GM21390 (cell line): ENCODE measurements around the gene BLACAT1.
"Not testable (repeated sequence)": the region's sequence is repeated elsewhere in the genome, so short reads cannot be mapped to it uniquely, and the experiment has no call there.

ENCODE experiments used
- ATAC-seq: cut with Tn5 transposase; IDR thresholded peaks from one replicate; pipeline ENCODE4 v1.9.1; 2021; ENCODE audit not compliant: unreplicated experiment

Gene BLACAT1

GRCh38 chr1:205421798-205422197 is 34.0 kb downstream of the BLACAT1 start, which contains the start of gene LEMD1:
TSS of gene LEMD1 (minus strand) at chr1:205422056. CDS start at chr1:205420536, 1,520 bp downstream.
- no peak for ATAC-seq

- no peak for ATAC-seq
Observed at GRCh38 chr1:205420938-205421337, 34.9 kb downstream of the BLACAT1 start.

GRCh38 chr1:205417870-205418635 is 37.8 kb downstream of the BLACAT1 start:
- ATAC-seq = no peak

GRCh38 chr1:205416322-205416721 is 39.5 kb downstream of the BLACAT1 start:
- ATAC-seq = no peak

DNA sequence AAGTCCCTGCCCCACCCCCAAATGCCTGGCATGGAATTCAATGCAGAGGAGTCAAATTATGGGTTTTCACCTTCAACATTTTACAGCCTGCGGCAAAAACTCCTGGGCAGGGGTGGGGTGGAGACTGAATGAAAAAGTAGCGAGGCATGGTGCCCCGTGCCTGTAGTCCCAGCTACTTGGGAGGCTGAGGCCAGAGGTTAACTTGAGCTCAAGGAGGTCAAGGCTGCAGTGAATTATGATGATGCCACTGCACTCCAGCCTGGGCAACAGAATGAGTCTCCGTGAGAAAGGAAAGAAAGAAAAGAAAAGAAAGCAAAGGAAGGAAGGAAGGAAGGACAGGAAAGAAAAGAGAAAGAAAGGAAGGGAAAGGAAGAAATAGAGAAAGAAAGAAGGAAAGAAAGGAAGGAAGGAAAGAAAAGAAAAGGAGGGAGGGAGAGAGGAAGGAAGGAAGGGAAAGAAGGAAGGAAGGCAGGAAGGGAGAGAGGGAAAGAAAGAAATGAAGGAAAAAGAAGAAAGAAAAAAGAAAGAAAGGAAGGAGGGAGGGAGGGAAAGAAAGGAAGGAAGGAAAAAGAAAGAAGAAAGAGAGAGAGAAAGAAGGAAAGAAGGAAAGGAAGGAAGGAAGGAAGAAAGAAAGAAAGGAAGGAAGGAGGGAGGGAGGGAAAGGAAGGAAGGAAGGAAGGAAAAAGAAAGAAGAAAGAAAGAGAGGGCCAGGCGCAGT is 45.1 kb downstream of the BLACAT1 start:
- no peak for ATAC-seq

DNA sequence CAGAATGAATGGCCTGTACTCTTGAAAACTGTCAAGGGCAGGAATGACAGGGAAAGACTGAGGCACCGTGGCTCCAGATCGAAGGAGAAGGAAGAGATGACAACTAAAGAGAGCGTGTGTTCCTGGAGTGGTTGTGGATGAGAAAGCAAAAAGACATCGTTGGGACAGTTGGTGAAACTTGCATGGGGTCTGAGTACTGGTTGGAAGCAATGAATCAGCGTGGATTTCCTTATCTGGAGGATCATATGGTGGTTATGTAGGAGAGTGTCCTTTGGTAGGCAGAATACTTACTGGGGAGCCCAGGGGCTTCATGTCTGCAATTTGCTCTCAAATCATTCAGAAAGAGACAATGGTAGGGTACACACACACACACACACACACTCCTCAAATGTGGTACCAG is 47.9 kb downstream of the BLACAT1 start:
- ATAC-seq = no peak

DNA sequence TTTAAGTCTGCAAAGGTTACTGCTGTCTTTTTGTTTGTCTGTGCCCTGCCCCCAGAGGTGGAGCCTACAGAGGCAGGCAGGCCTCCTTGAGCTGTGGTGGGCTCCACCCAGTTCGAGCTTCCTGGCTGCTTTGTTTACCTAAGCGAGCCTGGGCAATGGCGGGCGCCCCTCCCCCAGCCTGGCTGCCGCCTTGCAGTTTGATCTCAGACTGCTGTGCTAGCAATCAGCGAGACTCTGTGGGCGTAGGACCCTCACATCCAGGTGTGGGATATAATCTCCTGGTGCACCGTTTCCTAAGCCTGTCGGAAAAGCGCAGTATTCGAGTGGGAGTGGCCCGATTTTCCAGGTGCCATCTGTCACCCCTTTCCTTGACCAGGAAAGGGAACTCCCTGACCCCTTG is 49.6 kb downstream of the BLACAT1 start:
- not testable (repeated sequence) for ATAC-seq
